ENCODE data around the gene FAM135A. TPM values are rescaled to one million over a fixed set of nuclear protein-coding genes. Genes with fewer than 3 reads are reported as not detected.
"Not testable (repeated sequence)": the region's sequence is repeated elsewhere in the genome, so short reads cannot be mapped to it uniquely, and the experiment has no call there.

Gene FAM135A
- total RNA-seq, 1 donor, result 29.4 TPM

DNA sequence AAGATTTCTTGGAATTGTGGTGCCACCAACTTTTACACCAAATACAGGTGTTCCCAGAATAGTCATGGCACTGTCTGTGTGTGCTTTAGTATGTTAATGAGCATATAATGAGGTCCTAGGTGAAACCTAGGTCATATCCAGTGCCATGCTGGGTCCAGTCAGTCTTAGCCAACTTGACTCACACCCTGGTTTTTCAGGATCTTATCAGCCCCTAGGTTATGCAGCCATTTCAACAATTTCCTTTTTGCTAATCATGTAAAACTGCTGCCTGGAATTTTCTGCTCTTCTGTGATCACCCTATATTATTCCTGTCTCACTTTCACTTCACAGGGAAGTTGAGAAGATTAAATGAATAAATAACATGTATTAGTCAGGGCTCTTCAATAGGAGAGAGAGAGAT lies 177.1 kb downstream of the FAM135A start:
- DNase-seq (ENCODE audit: low read depth), result peak; percentile 1
- H3K4me3 ChIP-seq (ENCODE audit: low read depth, low read length), result no peak overlapping the region
- TF ChIP-seq, protein P1, sequence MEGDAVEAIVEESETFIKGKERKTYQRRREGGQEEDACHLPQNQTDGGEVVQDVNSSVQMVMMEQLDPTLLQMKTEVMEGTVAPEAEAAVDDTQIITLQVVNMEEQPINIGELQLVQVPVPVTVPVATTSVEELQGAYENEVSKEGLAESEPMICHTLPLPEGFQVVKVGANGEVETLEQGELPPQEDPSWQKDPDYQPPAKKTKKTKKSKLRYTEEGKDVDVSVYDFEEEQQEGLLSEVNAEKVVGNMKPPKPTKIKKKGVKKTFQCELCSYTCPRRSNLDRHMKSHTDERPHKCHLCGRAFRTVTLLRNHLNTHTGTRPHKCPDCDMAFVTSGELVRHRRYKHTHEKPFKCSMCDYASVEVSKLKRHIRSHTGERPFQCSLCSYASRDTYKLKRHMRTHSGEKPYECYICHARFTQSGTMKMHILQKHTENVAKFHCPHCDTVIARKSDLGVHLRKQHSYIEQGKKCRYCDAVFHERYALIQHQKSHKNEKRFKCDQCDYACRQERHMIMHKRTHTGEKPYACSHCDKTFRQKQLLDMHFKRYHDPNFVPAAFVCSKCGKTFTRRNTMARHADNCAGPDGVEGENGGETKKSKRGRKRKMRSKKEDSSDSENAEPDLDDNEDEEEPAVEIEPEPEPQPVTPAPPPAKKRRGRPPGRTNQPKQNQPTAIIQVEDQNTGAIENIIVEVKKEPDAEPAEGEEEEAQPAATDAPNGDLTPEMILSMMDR (IDR thresholded peaks at IDR 0.05; ENCODE audit: insufficient read depth, low read depth, low read length), result no peak

DNA sequence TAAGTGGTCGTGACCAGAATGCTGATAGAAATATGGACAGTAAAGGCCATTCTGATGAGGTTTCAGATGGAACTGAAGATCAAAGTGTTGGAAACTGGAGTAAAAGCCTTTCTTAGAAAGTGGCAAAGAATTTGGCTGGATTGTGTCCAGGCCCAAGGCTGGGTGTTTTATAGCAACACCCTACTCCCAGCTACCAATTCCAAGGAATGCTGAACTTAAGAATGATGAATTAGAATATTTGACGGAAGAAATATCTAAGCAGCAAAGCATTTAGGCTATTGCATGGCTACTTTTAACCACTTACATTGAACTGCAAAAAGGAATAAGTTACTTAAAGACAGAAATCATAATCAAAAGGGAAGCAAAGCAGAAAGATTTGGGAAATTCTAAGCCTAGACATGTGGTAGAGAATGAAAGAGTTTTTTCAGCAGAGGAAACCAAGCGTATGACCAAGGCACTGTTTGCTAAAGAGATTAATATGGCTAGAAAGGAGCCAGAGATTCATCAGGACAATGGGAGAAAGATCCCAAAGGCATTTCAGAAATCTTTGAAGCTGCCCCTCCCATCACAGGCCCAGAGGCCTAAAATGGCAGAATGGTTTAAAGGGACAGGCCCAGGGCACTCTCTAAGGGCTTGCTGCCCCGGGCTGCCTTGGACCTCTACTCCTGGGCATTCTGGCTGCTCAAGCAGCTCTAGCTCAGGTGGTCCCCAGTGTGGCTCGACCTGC lies 179.2 kb downstream of the FAM135A start:
- H3K4me3 ChIP-seq (ENCODE audit: low read depth, low read length), result no peak overlapping the region
- TF ChIP-seq, protein P1 (IDR thresholded peaks at IDR 0.05; ENCODE audit: insufficient read depth, low read depth, low read length), result no peak
- DNase-seq (ENCODE audit: low read depth), result no peak

DNA sequence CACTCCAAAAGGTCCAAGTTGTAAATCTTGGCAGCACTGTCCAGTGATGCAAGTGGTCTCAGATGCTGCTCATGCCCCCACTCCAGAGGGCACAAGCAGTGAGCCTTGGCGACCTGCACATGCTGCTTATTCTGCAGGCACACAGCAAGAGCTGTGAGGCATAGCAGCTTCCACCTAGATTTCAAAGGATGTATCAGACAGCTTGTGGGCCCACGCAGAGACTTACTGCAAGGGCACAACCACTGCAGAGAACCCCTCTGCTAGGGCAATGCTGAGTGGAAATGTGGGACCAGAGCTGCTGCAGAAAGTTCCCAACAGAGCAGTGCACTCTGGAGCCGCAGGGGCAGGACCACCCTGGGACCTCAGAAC lies 179.8 kb downstream of the FAM135A start:
- DNase-seq (ENCODE audit: low read depth), result no peak
- TF ChIP-seq, protein P1 (IDR thresholded peaks at IDR 0.05; ENCODE audit: insufficient read depth, low read depth, low read length), result no peak
- H3K4me3 ChIP-seq (ENCODE audit: low read depth, low read length), result no peak overlapping the region

DNA sequence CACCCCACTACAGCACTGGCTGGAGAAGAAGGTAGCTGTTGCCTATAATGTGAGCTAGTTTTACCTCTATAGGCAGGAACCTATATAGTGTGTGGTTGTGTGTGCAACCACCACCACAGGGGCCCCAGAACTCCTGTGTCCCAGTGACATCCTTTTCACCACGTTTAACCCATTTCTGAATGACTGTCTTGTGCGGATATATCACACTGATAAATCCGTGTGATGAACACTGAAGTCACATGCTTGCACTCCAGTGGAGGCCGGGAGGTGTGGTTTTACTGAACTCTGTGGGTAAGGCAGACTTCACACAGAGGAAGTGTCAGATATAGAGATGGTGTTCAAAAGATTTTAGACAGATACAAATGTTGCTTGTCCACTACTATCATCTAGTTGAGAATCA lies 185.9 kb downstream of the FAM135A start:
- no peak overlapping the region for H3K4me3 ChIP-seq (ENCODE audit: low read depth, low read length)
- no peak for DNase-seq (ENCODE audit: low read depth)
- TF ChIP-seq, protein P1 (IDR thresholded peaks at IDR 0.05; ENCODE audit: insufficient read depth, low read depth, low read length), result no peak

DNA sequence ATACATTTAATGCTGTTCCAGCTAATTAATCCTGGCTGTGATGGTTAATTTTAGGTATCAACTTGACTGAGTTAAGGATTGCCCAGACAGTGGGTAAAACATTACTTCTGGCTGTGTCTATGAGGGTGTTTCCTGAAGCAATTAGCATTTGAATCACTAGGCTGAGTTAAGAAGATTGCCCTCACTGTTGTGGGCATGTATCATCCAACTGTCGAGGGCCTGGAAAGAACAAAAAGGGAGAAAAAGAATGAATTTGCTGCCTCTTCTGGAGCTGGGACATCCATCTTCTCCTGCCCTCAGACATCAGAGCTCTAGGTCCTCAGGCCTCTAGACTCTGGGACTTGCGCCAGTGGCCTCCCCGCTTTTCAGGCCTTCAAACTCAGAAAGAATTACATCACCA lies 187.7 kb downstream of the FAM135A start:
- no peak overlapping the region for H3K4me3 ChIP-seq (ENCODE audit: low read depth, low read length)
- TF ChIP-seq, protein P1 (IDR thresholded peaks at IDR 0.05; ENCODE audit: insufficient read depth, low read depth, low read length), result no peak
- no peak for DNase-seq (ENCODE audit: low read depth)

DNA sequence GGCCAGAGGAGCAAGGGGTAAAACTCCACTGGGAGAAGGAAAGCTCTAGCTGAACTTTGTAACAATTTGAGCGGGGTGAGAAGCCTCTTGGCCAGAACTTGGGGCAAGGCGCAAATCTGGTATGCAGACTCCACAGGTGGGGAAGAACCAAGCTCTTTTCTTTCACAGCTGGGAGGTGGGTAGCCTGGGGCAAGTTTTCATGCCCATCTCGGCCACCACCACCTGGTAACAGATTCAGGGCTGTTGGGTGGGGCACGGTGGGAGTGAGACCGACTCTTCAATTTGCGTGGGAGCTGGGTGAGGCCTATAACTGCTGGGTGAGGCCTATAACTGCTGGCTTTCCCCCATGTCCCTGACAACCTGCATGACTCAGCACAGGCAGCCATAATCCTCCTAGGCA lies 190.9 kb downstream of the FAM135A start:
- TF ChIP-seq, protein P1 (IDR thresholded peaks at IDR 0.05; ENCODE audit: insufficient read depth, low read depth, low read length), result no peak
- DNase-seq (ENCODE audit: low read depth), result no peak

DNA sequence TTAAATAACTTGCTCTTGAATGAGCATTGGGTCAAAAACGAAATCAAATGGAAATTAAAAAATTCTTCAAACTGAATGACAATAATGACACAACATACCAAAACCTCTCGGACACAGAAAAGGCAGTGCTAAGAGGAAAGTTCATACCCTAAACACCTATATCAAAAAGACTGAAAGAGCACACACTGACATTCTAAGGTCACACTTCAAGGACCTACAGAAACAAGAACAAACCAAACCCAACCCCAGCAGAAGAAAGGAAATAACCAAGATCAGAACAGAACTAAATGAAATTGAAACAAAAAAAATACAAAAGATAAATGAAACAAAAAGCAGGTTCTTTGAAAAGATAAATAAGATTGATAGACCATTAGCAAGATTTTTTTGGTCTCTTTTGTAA lies 194.1 kb downstream of the FAM135A start:
- H3K4me3 ChIP-seq (ENCODE audit: low read depth, low read length); DNase-seq (ENCODE audit: low read depth): not testable (repeated sequence)

More for the DNA sequence above, 190.9 kb downstream of the FAM135A start:
- no peak overlapping the region for H3K4me3 ChIP-seq (ENCODE audit: low read depth, low read length)

DNA sequence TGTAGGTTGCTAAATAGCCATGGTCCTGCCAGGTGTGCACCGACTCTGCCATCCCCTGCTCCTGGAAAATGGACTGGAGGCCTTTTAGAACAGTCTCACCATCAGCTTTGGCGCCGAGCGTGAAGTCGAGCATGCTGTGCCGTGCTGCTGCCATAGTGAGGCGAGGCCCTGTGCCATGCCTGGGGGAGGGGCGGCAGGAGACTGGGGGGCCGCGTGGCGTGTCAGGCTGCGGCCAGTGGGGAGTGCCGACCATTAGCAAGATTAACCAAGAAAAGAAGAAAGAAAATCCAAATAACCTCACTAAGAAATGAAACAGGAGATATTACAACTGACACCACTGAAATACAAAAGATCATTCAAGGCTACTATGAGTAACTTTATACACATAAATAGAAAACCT lies 195.9 kb downstream of the FAM135A start:
- H3K4me3 ChIP-seq (ENCODE audit: low read depth, low read length); DNase-seq (ENCODE audit: low read depth): not testable (repeated sequence)

Data from fibroblast of villous mesenchyme (primary cell).